ENCODE results near the gene TPRX2.

DNA sequence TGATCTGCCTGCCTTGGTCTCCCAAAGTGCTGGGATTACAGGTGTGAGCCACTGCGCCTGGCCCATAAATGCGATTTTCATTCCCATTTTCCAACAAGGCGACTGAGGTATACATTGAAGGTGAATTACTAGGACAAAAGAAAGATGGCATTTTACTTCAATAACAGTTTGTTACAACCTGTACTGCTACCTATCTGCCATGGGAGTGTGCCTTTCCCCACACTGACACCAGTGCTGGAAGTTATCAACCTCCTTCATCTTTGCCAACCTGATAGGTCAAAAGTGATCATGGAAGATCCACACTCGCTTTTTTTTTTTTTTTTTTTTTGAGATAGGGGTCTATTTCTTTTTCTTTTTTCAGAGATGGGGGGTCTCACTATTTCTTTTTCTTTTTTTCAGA, 26.3 kb upstream of the TPRX2 start:
- TF ChIP-seq ZNF274 (IDR thresholded peaks at IDR 0.05; ENCODE audit: low read depth, low read length) (no peak), SUZ12 (IDR thresholded peaks at IDR 0.05; ENCODE audit: extremely low read depth, insufficient read depth, insufficient read length) (no peak)
